ENCODE data around the gene CHKA.

DNA sequence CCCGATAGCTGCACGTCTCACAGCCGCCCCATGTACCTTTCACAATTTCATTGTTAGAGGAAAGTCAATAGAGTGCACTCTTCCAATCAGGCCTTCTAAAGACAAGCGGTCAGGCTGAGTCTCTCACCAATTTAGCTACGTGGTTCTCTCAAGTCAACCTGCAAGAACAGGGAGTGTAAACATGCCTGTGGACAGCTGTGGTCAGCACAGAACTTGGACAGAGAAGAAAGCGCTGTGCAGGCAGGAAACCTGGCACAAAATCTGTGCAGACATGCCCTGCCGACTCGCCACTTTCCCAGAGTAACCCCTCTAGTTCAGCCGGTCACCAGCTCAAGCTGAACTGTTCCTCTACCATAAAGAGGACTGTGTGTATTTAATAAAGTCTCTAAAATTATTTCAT, 39.5 kb downstream of the CHKA start:
- no peak for TF ChIP-seq EZH2phosphoT487 (IDR thresholded peaks at IDR 0.05; ENCODE audit: borderline replicate concordance)
- TF ChIP-seq, protein P1, sequence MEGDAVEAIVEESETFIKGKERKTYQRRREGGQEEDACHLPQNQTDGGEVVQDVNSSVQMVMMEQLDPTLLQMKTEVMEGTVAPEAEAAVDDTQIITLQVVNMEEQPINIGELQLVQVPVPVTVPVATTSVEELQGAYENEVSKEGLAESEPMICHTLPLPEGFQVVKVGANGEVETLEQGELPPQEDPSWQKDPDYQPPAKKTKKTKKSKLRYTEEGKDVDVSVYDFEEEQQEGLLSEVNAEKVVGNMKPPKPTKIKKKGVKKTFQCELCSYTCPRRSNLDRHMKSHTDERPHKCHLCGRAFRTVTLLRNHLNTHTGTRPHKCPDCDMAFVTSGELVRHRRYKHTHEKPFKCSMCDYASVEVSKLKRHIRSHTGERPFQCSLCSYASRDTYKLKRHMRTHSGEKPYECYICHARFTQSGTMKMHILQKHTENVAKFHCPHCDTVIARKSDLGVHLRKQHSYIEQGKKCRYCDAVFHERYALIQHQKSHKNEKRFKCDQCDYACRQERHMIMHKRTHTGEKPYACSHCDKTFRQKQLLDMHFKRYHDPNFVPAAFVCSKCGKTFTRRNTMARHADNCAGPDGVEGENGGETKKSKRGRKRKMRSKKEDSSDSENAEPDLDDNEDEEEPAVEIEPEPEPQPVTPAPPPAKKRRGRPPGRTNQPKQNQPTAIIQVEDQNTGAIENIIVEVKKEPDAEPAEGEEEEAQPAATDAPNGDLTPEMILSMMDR (conservative IDR thresholded peaks at IDR 0.05; ENCODE audit: low read length): no peak
